H1 (cell line): ENCODE results near the gene DPP10. TPM values are rescaled to one million over a fixed set of nuclear protein-coding genes. Genes with fewer than 3 reads are reported as not detected.

Source experiments
- RNF2 ChIP-seq: fragments of 200-900, 300-1000 bp; sonication (generic); IDR thresholded peaks from 2 replicates; pipeline ENCODE4 v1.7.1; 2016; ENCODE audit warnings: borderline replicate concordance, low read depth, mild to moderate bottlenecking, antibody characterized with exemption, low read length; ENCODE audit not compliant: poor library complexity, severe bottlenecking; ENCODE audit errors: missing control alignments
- polyA plus RNA-seq, 7 experiments: library from polyadenylated mRNA; depleted of rRNA in 3 of 7; stranded (reverse) in 5 of 7; unstranded in 2 of 7; fragments of >200 nt in 5 of 7; fragments of 200-250 nt in 2 of 7; gene quantifications; 1 replicate in 5 of 7; 2 replicates in 1 of 7; 4 replicates in 1 of 7; pipeline versions ENCODE4 v1.2.1 to v1.2.3, GENCODE V29; 2011 to 2013; ENCODE audit warnings: missing spikeins in 2 of 7, mixed read lengths in 2 of 7
- total RNA-seq: library from RNA; stranded (reverse); fragmentation: NEBNext Ultra II Directional; extraction: Animal tissue kit (Norgen Biotek cat#: 25700); gene quantifications from 2 replicates; pipeline ENCODE4 v1.2.1, GENCODE V29; 2021

The DPP10 gene
- total and polyA plus RNA-seq, 2 of the 8 experiments (the other 6 are each of a cell fraction or from before 2014, with no cell fraction given) = 3.3 to 7.2 TPM

DNA sequence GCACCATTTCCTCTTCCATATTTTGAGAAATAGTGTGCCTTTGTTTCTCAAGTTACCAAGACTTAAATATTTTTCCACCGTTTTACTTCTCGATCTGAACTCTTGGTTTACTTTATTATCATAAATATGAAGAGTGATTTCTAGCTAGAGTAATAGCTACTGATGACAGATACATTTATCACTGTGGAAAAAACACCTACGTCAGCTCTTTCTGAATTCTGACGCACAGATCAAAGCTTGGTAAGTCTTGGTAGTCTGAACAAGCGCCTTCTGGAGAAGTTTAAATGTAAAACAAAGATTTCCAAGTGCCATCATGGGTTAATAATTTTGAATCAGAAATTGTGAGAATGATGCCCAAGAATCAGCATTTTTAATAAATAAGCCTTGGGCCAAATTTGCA, 367.7 kb downstream of the DPP10 start (continued):
- no peak for TF ChIP-seq RNF2
